NCI-H446 (cell line): ENCODE measurements around the gene OR2G6.
"Not testable (repeated sequence)": the region's sequence is repeated elsewhere in the genome, so short reads cannot be mapped to it uniquely, and the experiment has no call there.

ENCODE experiments used
- DNase-seq, 2 experiments: peaks; one replicate each; lab custom pipeline; 2025; lab: John Stamatoyannopoulos, UW

Gene OR2G6

DNA sequence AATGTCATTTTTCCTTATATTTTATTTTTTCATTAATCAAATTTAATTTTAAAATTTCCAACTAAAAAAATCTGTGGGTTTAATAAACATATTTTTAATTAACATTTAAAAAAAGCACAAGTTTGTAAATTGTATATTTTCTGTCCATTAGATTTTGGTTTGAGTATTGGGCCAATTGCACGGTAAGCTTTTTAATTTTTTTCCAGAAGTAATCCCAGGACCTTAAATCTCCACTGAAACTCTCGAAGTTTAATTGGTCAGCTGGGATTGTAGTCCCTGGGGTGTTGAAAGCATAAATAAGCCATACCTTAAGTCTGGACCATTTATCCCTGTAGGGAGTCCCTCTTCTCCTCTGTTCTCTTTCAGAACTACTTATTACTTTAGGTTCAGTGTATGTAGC, at the start of gene OR2G6:
Gene OR2G6 (plus strand): TSS at position 301 of the 400 bp plus-strand sequence. CDS start 13,574 bp downstream, outside the sequence.
- not testable (repeated sequence) for DNase-seq

DNA sequence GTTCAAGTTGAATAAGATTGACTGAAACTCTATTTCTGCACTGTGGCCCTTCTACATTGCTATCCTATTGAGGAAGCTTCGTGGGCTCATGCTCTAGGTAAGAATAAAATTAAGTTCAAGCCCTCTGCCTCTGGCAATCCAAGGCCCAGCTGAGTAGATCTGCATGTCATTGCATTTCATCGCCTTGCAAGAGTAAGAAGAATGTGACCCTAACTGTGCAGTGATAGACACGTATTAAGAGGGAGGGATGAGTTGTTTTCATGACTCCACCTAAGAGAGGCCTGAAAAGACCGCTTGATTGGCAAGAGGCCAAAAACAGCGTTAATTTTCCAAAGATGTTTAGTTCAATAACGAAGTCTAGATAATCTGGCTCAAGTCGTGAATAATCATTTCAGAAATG, 48.8 kb upstream of the OR2G6 start:
- not testable (repeated sequence) for DNase-seq

DNA sequence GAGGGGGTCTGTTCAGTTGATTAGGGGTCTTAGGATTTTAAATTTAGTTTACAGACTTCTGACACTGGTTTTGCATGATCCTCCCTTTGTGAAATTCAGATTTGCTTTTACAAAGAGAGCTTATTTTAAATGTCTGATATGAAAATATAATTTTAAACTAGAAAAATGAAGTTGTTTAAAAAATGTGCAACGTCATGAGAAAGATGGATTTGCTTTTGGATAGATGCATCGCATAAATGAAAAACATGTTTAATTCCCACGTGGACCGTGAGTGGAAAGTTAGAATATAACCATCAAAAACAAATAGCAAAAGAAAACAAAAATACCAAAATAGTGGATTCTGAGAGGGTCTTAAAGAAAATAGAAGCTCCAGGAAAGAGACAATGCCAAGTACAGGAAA, 36.7 kb upstream of the OR2G6 start:
- no peak for DNase-seq

GRCh38 chr1:248472111-248472510, 35.8 kb upstream of the OR2G6 start:
- DNase-seq = not testable (repeated sequence)

DNA sequence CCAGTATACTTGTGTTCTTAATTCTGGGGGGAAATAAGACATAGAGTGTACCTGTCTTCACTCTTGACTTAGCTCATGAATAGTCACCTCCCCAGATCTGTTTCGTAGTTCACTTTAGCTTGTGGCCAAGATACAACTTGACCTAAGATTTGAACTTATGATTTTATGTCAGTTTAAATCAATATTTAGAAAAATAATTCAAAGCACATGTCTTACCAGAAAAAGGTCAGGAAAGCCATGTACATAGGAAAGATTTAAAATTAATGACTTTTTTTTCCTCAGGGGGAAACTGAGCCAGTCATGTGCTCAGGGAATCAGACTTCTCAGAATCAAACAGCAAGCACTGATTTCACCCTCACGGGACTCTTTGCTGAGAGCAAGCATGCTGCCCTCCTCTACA, 34.8 kb upstream of the OR2G6 start, which contains the start of gene OR2T3:
Gene OR2T3 (plus strand): TSS at position 301 of the 400 bp plus-strand sequence. CDS start 0 bp downstream, at position 301.
- DNase-seq = not testable (repeated sequence)

DNA sequence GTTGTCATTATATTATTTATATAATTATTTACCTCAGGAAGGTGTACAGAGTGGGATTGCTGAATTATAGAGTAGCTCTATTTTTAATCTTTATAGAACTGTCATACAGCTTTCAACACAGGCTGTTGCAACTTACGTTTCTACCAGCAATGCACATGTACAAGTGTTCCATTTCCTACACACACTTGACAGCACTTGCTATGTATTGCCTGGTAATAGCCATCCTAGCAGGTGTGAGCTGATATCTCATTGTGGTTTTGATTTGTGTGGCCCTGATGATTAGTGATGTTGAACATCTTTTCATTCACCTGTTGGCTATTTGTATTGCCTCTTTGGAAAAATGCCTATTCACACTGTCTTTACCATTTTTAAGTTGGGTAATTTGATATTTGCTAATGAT, 32.2 kb upstream of the OR2G6 start:
- not testable (repeated sequence) for DNase-seq

DNA sequence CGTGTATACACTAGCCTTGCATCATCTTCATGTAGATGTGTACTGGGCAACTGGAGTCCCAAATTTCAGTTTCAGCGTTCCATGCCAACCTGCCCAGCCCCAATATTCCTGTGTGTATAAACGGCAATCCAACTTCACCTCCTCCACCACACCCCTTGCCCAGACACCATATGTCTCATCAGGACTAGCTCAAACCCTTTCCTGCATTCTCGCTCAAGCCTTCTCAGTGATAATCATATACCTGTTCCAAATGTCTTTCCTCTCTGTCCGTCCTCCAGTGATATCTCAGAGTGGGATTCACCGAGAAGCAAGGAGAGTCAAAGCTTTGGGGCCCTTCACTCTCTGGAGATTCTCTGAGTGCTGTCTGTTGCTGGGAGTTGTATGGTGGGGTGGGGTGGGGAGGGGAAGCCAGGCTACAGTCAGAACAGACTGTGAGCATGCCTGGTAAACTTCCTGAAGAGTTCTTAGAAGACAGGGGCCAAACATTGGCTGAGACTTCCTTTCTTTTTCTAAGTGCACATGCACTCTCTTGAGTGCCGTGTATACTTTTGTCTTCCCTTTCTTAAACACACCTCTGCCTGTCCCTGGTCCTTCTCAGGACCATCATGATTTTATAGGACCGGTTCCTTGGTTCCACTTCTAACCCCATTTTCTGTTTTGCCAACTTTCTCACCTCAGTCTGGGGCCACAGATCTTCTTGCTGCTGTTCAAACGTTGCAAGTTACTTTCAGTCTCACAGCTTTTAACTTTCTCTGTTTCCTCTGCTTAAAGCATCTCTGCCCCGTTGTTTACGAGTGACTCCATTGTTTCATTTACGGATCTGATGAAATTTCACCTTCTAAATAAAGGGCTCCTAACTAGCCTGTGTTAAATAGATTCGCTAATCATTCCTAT, 25.9 kb upstream of the OR2G6 start:
- not testable (repeated sequence) for DNase-seq

GRCh38 chr1:248488289-248488688, 19.6 kb upstream of the OR2G6 start, which contains the start of gene OR2T5:
TSS of gene OR2T5 (plus strand) at chr1:248488589. CDS start at chr1:248488589, 0 bp downstream.
- not testable (repeated sequence) for DNase-seq

DNA sequence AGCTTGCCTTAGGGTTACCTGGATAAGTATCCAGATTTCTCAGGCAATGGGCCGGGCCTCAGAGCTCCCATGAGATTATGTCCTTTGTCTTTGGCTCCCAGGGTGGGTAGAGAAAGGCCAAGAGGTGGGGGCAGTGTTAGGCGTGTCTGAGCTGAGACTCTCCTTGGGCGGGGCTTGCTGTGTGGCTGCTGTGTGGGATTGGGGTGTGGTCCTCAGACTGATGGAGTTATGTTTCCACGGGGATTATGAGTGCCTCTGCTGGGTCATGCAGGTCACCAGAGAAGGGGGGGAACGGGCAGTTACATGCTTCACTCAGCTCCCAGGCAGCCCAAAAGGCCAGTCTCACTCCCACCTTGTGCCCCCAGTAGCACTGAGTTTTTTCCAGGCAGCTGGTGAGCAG, 11.2 kb upstream of the OR2G6 start:
- DNase-seq = not testable (repeated sequence)

GRCh38 chr1:248500305-248501035, 7.4 kb upstream of the OR2G6 start:
- not testable (repeated sequence) for DNase-seq

DNA sequence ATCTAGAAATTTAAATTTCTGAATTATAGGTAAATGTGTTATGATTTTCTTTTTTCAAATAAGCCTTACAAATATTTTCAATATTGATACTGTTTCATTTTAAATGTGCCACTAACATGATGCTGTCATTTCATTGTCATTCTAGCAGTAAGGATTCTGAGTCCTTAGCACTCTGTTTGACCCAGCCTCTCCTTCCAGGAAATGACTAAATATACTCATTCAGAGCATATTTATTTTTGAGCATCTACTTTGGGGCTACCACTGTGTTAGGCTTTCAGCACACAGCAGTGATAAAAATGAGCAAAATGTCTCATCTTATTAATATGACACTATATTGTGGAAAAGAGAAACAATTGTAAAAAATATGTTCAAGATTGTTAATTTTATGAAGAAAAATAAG, 2.3 kb downstream of the OR2G6 start:
- DNase-seq = not testable (repeated sequence)

DNA sequence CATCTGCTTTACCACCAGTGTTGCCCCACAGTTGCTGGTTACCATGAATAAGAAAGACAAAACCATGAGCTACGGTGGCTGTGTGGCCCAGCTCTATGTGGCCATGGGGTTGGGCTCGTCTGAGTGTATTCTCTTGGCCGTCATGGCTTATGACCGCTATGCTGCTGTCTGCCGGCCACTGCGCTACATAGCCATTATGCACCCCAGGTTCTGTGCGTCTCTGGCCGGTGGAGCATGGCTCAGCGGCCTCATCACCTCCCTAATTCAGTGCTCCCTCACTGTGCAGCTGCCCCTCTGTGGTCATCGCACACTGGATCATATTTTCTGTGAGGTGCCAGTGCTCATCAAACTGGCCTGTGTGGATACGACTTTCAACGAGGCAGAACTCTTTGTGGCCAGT, 14.0 kb downstream of the OR2G6 start:
- no peak for DNase-seq

- not testable (repeated sequence) for DNase-seq
Measured at GRCh38 chr1:248537449-248537848, 29.6 kb downstream of the OR2G6 start.

- DNase-seq = not testable (repeated sequence)
Measured at GRCh38 chr1:248547383-248547782, 39.5 kb downstream of the OR2G6 start.

DNA sequence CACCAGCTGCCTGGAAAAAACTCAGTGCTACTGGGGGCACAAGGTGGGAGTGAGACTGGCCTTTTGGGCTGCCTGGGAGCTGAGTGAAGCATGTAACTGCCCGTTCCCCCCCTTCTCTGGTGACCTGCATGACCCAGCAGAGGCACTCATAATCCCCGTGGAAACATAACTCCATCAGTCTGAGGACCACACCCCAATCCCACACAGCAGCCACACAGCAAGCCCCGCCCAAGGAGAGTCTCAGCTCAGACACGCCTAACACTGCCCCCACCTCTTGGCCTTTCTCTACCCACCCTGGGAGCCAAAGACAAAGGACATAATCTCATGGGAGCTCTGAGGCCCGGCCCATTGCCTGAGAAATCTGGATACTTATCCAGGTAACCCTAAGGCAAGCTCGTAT, 43.2 kb downstream of the OR2G6 start:
- DNase-seq = not testable (repeated sequence)

DNA sequence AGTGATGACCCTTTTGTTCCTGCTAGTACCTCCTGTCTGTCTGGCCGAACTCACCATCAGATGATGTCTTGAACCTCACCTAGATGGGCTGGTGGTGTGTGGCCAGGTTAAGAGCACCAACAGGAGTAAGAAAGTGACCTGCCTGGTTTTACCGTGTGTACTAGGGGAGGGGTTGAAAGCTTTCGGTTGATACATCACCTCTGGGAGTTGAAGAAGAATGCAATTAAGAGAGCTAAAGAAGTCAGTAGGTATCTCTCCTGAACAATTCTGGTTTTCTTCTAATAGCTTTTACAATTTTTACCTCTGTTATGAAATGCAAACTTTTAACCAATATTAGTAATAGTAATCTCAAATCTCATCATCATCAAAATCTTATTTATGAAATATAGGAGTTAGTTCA, 54.8 kb downstream of the OR2G6 start, which contains the start of gene OR2T29:
Gene OR2T29 (minus strand): TSS at position 101 of the 400 bp plus-strand sequence. CDS start 3,281 bp downstream, outside the sequence.
- DNase-seq = not testable (repeated sequence)

DNA sequence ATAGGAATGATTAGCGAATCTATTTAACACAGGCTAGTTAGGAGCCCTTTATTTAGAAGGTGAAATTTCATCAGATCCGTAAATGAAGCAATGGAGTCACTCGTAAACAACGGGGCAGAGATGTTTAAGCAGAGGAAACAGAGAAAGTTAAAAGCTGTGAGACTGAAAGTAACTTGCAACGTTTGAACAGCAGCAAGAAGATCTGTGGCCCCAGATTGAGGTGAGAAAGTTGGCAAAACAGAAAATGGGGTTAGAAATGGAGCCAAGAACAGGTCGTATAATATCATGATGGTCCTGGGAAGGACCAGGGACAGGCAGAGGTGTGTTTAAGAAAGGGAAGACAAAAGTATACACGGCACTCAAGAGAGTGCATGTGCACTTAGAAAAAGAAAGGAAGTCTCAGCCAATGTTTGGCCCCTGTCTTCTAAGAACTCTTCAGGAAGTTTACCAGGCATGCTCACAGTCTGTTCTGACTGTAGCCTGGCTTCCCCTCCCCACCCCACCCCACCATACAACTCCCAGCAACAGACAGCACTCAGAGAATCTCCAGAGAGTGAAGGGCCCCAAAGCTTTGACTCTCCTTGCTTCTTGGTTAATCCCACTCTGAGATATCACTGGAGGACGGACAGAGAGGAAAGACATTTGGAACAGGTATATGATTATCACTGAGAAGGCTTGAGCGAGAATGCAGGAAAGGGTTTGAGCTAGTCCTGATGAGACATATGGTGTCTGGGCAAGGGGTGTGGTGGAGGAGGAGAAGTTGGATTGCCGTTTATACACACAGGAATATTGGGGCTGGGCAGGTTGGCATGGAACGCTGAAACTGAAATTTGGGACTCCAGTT, 57.9 kb downstream of the OR2G6 start:
- not testable (repeated sequence) for DNase-seq

GRCh38 chr1:248569049-248569448, 61.2 kb downstream of the OR2G6 start:
- not testable (repeated sequence) for DNase-seq

DNA sequence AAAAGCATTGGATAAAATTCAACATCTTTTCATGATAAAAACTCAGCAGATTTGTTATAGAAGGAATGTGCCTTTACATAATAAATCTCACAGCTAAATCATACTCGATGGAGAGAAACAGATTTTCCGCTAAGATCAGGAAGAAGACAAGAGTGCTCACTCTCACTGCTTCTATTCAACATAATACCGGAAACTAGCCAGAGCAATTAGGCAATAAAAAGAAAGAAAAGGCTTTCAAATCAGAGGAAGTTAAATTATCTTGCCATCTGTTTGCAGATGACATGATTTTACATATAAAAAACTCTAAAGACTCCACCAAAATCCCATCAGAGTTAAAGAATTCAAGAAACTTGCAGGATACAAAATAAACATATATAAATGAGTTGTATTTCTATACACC, 62.9 kb downstream of the OR2G6 start:
- DNase-seq = not testable (repeated sequence)

DNA sequence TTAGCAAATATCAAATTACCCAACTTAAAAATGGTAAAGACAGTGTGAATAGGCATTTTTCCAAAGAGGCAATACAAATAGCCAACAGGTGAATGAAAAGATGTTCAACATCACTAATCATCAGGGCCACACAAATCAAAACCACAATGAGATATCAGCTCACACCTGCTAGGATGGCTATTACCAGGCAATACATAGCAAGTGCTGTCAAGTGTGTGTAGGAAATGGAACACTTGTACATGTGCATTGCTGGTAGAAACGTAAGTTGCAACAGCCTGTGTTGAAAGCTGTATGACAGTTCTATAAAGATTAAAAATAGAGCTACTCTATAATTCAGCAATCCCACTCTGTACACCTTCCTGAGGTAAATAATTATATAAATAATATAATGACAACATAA, 64.2 kb downstream of the OR2G6 start:
- DNase-seq = not testable (repeated sequence)

GRCh38 chr1:248573856-248574255, 66.0 kb downstream of the OR2G6 start:
- DNase-seq = not testable (repeated sequence)
